Natural killer cell (primary cell): ENCODE results near the gene PLCB1. TPM values are rescaled to one million over a fixed set of nuclear protein-coding genes. Genes with fewer than 3 reads are reported as not detected.

Experiments used
- ATAC-seq, 3 donors: fragments of 150-1000 bp in 2 of 3; fragments of 200-7000 bp in 1 of 3; cut with Tn5 transposase; 1 replicate in 1 of 3; 2 replicates in 2 of 3; pipeline ENCODE4 v1.10.0; 2021; ENCODE audit warnings: mild to moderate bottlenecking in 2 of 3, moderate library complexity in 2 of 3
- DNase-seq, 2 donors: peaks; one replicate each; pipeline versions ENCODE4 v3.0.0 to v3.0.0-alpha.2; 2013 to 2021; ENCODE audit warnings: mixed read lengths in 1 of 2
- H3K27ac ChIP-seq: one replicate; pipeline ENCODE4 v1.5.1; 2013; ENCODE audit warnings: mild to moderate bottlenecking, low read length
- H3K27me3 ChIP-seq: one replicate; pipeline ENCODE4 v1.6.1; 2013; ENCODE audit warnings: low read length; ENCODE audit not compliant: control insufficient read depth, insufficient read depth
- H3K36me3 ChIP-seq: one replicate; pipeline ENCODE4 v1.6.1; 2013; ENCODE audit warnings: low read length; ENCODE audit not compliant: control insufficient read depth, insufficient read depth
- H3K4me1 ChIP-seq: one replicate; pipeline ENCODE4 v1.6.1; 2013; ENCODE audit warnings: low read length; ENCODE audit not compliant: control insufficient read depth, insufficient read depth
- H3K4me3 ChIP-seq: one replicate; pipeline ENCODE4 v1.5.1; 2013; ENCODE audit warnings: low read length
- H3K9me3 ChIP-seq: one replicate; pipeline ENCODE4 v1.6.1; 2013; ENCODE audit warnings: low read length; ENCODE audit not compliant: control insufficient read depth, insufficient read depth
- H3K27ac Mint-ChIP-seq, 2 donors: one replicate each; pipeline ENCODE4 v1.8.0; 2022; ENCODE audit warnings: mild to moderate bottlenecking in 2 of 2, mixed read lengths in 2 of 2, moderate library complexity in 1 of 2
- H3K27me3 Mint-ChIP-seq, 2 donors: one replicate each; pipeline ENCODE4 v1.8.0; 2022; ENCODE audit warnings: low read depth in 2 of 2, mixed read lengths in 2 of 2
- H3K36me3 Mint-ChIP-seq: one replicate; pipeline ENCODE4 v1.8.0; 2022; ENCODE audit warnings: mixed read lengths
- H3K4me1 Mint-ChIP-seq, 2 donors: one replicate each; pipeline ENCODE4 v1.8.0; 2022; ENCODE audit warnings: mixed read lengths in 2 of 2
- H3K4me3 Mint-ChIP-seq: one replicate; pipeline ENCODE4 v1.8.0; 2022; ENCODE audit warnings: mild to moderate bottlenecking, moderate library complexity, mixed read lengths
- H3K9me3 Mint-ChIP-seq, 2 donors: one replicate each; pipeline ENCODE4 v1.8.0; 2022; ENCODE audit warnings: mixed read lengths in 2 of 2
- CTCF ChIP-seq: fragments of 200-600 bp; IDR thresholded peaks from one replicate; pipeline ENCODE4 v1.8.0; 2022; ENCODE audit warnings: antibody characterized with exemption
- WGBS: methylation state at CpG from one replicate; pipeline ENCODE4 v1.1.7; 2013; ENCODE audit warnings: missing lambda C conversion rate; ENCODE audit not compliant: insufficient coverage; 5-methylcytosine and 5-hydroxymethylcytosine counted together
- intact Hi-C: fragments of 100-400 bp; cut with micrococcal nuclease; formaldehyde crosslinking; loops from one replicate; pipeline ENCODE4 v1.14.2; 2022
- total RNA-seq, 4 donors: library from RNA; stranded (reverse); fragments of 120-200 nt in 1 of 4; gene quantifications; one replicate each; pipeline versions ENCODE4 v1.2.3 to v1.2.4, GENCODE V29; 2013 to 2022

PLCB1 gene
- total RNA-seq, 3 donors from 2014 or later (not counting 1 experiment from before 2014, with no cell fraction given) = 48.7 to 66.2 (median 57.7) TPM

GRCh38 chr20:8507231-8507630, 375.2 kb downstream of the PLCB1 start:
- no peaks in the 10 kb centered on the region for H3K9me3 ChIP-seq
- no peaks in the 10 kb centered on the region for H3K36me3 Mint-ChIP-seq
- H3K4me3 Mint-ChIP-seq = no peak overlapping the region
- no peak overlapping the region for H3K4me3 ChIP-seq
- no peak overlapping the region for H3K27ac ChIP-seq
- intact Hi-C loops = no loop called here
- H3K27ac Mint-ChIP-seq = no peak overlapping the region
- H3K4me1 ChIP-seq = no peaks in the 10 kb centered on the region
- H3K27me3 Mint-ChIP-seq = no peaks in the 10 kb centered on the region
- peaks cover 35 to 37% of the 10 kb centered on the region in 2 donors for H3K4me1 Mint-ChIP-seq
- no peaks in the 10 kb centered on the region for H3K36me3 ChIP-seq
- no peak for TF ChIP-seq CTCF
- ATAC-seq = no peak
- H3K27me3 ChIP-seq = no peaks in the 10 kb centered on the region
- WGBS = 94% methylated on average over 3 of the region's 3 CpGs
- DNase-seq = no peak
- no peaks in the 10 kb centered on the region for H3K9me3 Mint-ChIP-seq

GRCh38 chr20:8509809-8510208, 377.7 kb downstream of the PLCB1 start:
- Histone ChIP-seq H3K27ac (no peak overlapping the region), H3K4me1 (no peaks in the 10 kb centered on the region), H3K9me3 (no peaks in the 10 kb centered on the region), H3K4me3 (no peak overlapping the region), H3K36me3 (no peaks in the 10 kb centered on the region), H3K27me3 (no peaks in the 10 kb centered on the region)
- Mint-ChIP-seq H3K27ac (no peak overlapping the region), H3K4me3 (no peak overlapping the region), H3K4me1 (peaks cover 33 to 35% of the 10 kb centered on the region in 2 donors), H3K27me3 (no peaks in the 10 kb centered on the region), H3K36me3 (no peaks in the 10 kb centered on the region), H3K9me3 (no peaks in the 10 kb centered on the region)
- WGBS = no CpG with 5 or more reads among the region's 1 CpG
- ATAC-seq (no peak), DNase-seq (no peak)
- intact Hi-C loops = no loop called here
- TF ChIP-seq CTCF = no peak

- no peaks in the 10 kb centered on the region for H3K9me3 Mint-ChIP-seq
- no peak for DNase-seq
- intact Hi-C loops = no loop called here
- Histone ChIP-seq H3K27ac (no peak overlapping the region), H3K36me3 (no peaks in the 10 kb centered on the region), H3K27me3 (no peaks in the 10 kb centered on the region), H3K4me1 (no peaks in the 10 kb centered on the region), H3K4me3 (no peak overlapping the region), H3K9me3 (no peaks in the 10 kb centered on the region)
- no peak for TF ChIP-seq CTCF
- no peaks in the 10 kb centered on the region for H3K27me3 Mint-ChIP-seq
- no peaks in the 10 kb centered on the region for H3K36me3 Mint-ChIP-seq
- no peak overlapping the region for H3K4me3 Mint-ChIP-seq
- H3K27ac Mint-ChIP-seq = no peak overlapping the region
- peaks cover 23 to 32% of the 10 kb centered on the region in 2 donors for H3K4me1 Mint-ChIP-seq
- ATAC-seq = no peak
Measured at GRCh38 chr20:8510808-8511207, 378.7 kb downstream of the PLCB1 start.

- intact Hi-C loops = no loop called here
- Histone ChIP-seq H3K27me3 (no peaks in the 10 kb centered on the region), H3K4me1 (no peaks in the 10 kb centered on the region), H3K9me3 (no peaks in the 10 kb centered on the region), H3K4me3 (no peak overlapping the region), H3K27ac (no peak overlapping the region), H3K36me3 (no peaks in the 10 kb centered on the region)
- no peak overlapping the region for H3K27ac Mint-ChIP-seq
- no peak for DNase-seq
- no peaks in the 10 kb centered on the region for H3K9me3 Mint-ChIP-seq
- no peaks in the 10 kb centered on the region for H3K27me3 Mint-ChIP-seq
- TF ChIP-seq CTCF = no peak
- no peaks in the 10 kb centered on the region for H3K36me3 Mint-ChIP-seq
- no peak overlapping the region for H3K4me3 Mint-ChIP-seq
- 94% methylated on average over 3 of the region's 5 CpGs for WGBS
- ATAC-seq = no peak
- peaks cover 19 to 35% of the 10 kb centered on the region in 2 donors for H3K4me1 Mint-ChIP-seq
Measured at GRCh38 chr20:8512003-8512402, 379.9 kb downstream of the PLCB1 start.
